GM20000 (cell line): Measurements from ENCODE around the gene PRKCH.

Experiments
- DNase-seq: peaks from one replicate; pipeline ENCODE4 v3.0.0; 2012; ENCODE audit warnings: low spot score
- CTCF ChIP-seq: IDR thresholded peaks from 2 replicates; pipeline ENCODE4 v1.5.1; 2012; ENCODE audit warnings: mild to moderate bottlenecking, control low read depth; ENCODE audit errors: extremely low read depth, missing control alignments

The PRKCH gene

GRCh38 chr14:61290701-61291100 lies 30.7 kb upstream of the PRKCH start:
- no peak for TF ChIP-seq CTCF
- no peak for DNase-seq

- TF ChIP-seq CTCF = no peak
- no peak for DNase-seq
These were observed 25.2 kb upstream of the PRKCH start for GRCh38 chr14:61296151-61296550.

- peak; percentile 34 for TF ChIP-seq CTCF
- DNase-seq = peak; percentile 41
These were observed 24.5 kb upstream of the PRKCH start for GRCh38 chr14:61296719-61297502.

DNA sequence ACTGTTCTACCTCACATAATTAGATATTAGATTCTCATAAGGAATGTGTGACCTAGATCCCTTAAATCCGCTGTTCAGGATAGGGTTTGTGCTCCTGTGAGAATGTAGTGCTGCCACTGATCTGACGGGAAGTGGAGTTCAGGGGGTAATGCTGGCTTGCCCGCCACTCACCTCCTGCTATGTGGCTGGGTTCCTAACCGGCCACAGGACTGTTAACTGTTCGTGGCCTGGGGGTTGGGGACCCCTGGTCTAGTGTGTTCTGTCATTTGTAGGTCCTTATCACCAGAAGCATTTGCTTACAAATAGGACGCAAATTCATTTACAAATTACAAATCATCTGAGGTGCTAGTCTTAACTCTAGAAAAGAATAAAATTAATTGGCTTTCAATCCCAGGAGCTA lies 23.8 kb upstream of the PRKCH start:
- no peak for DNase-seq
- no peak for TF ChIP-seq CTCF

GRCh38 chr14:61298824-61299223 lies 22.6 kb upstream of the PRKCH start:
- no peak for TF ChIP-seq CTCF
- DNase-seq = no peak

DNA sequence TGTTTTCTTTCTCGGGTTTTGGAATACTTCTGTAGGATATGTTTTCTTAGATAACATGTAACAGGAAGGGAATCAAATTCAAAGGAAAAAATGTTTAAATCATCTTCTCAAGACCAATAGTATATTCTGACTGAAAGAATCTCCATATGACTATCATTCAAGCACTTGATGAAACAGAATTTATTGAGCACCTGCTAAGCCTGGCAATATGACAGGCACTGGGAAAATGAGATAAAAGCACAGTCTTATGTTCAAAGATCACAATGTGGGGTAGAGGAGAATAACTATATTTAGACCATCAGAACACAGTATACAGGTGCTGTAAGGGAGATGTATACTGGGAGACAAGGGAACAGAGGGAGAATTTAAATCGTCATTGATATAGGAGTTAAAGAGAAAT lies 21.2 kb upstream of the PRKCH start:
- DNase-seq = no peak

DNA sequence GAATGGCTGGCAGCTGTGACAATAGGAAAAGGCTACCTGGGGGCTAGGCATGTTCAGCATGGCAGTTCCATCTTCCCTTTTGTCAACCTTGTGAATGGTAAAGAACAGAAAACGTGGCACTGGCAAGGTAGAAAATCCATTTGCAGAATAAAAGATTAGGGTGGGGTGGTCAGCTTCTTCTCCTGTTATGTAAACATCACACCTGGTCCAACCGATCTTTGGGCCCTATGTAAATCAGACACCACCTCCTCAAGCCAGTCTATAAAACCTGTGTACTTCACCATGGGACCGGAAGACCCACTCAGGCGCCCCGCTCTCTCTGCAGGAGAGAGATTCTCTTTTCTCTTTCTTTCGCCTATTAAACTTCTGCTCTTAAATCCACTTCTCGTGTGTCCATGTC lies 20.6 kb upstream of the PRKCH start:
- no peak for TF ChIP-seq CTCF
- no peak for DNase-seq

More for the DNA sequence above, 21.2 kb upstream of the PRKCH start:
- no peak for TF ChIP-seq CTCF
